SU-DHL-6 (cell line): ENCODE results near the gene MFSD2A.

Source experiments
- EZH2phosphoT487 ChIP-seq: fragments of 200-600 bp; sonication (generic), shearing (Covaris generic); conservative IDR thresholded peaks from 2 replicates; pipeline ENCODE4 v1.6.1; 2018; ENCODE audit warnings: mild to moderate bottlenecking, antibody characterized with exemption, low read length, moderate library complexity, mixed read lengths
- TF ChIP-seq, protein P1 (sequence below): fragments of 200-600 bp; sonication (generic); IDR thresholded peaks from one replicate; pipeline ENCODE4 v1.5.1; 2017; ENCODE audit warnings: antibody characterized with exemption, mild to moderate bottlenecking, low read length, moderate library complexity; ENCODE audit not compliant: insufficient read depth, poor library complexity, severe bottlenecking

- TF ChIP-seq, protein P1, sequence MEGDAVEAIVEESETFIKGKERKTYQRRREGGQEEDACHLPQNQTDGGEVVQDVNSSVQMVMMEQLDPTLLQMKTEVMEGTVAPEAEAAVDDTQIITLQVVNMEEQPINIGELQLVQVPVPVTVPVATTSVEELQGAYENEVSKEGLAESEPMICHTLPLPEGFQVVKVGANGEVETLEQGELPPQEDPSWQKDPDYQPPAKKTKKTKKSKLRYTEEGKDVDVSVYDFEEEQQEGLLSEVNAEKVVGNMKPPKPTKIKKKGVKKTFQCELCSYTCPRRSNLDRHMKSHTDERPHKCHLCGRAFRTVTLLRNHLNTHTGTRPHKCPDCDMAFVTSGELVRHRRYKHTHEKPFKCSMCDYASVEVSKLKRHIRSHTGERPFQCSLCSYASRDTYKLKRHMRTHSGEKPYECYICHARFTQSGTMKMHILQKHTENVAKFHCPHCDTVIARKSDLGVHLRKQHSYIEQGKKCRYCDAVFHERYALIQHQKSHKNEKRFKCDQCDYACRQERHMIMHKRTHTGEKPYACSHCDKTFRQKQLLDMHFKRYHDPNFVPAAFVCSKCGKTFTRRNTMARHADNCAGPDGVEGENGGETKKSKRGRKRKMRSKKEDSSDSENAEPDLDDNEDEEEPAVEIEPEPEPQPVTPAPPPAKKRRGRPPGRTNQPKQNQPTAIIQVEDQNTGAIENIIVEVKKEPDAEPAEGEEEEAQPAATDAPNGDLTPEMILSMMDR = no peak
- no peak for TF ChIP-seq EZH2phosphoT487
These were observed 16.2 kb downstream of the MFSD2A start for GRCh38 chr1:39971138-39971537.
